HG03039 (cell line): ENCODE results near the gene CHST5.

Experiments
- ATAC-seq: cut with Tn5 transposase; IDR thresholded peaks from one replicate; pipeline ENCODE4 v1.9.1; 2021; ENCODE audit warnings: mild to moderate bottlenecking, moderate library complexity; ENCODE audit not compliant: unreplicated experiment

The CHST5 gene

GRCh38 chr16:75479421-75479990 lies 56.4 kb downstream of the CHST5 start:
- ATAC-seq: no peak
